HG03342 (cell line): Measurements from ENCODE around the gene ANKRD18A.
"Not testable (repeated sequence)": the region's sequence is repeated elsewhere in the genome, so short reads cannot be mapped to it uniquely, and the experiment has no call there.

Experiments
- ATAC-seq: cut with Tn5 transposase; IDR thresholded peaks from one replicate; pipeline ENCODE4 v1.9.1; 2021; ENCODE audit warnings: mild to moderate bottlenecking, moderate library complexity; ENCODE audit not compliant: unreplicated experiment

The ANKRD18A gene

GRCh38 chr9:38546497-38547163 lies 73.8 kb downstream of the ANKRD18A start:
- ATAC-seq = not testable (repeated sequence)

- ATAC-seq = not testable (repeated sequence)
Measured at GRCh38 chr9:38540535-38540934, 79.9 kb downstream of the ANKRD18A start.

GRCh38 chr9:38529317-38529716 lies 91.1 kb downstream of the ANKRD18A start:
- ATAC-seq = no peak

GRCh38 chr9:38527503-38527902 lies 92.9 kb downstream of the ANKRD18A start:
- ATAC-seq = no peak

- no peak for ATAC-seq
Measured at GRCh38 chr9:38526591-38526990, 93.8 kb downstream of the ANKRD18A start.

- ATAC-seq = no peak
Measured at GRCh38 chr9:38523121-38523520, 97.3 kb downstream of the ANKRD18A start.

GRCh38 chr9:38521762-38522161 lies 98.6 kb downstream of the ANKRD18A start:
- ATAC-seq = no peak
